Aorta (tissue), 5 donors: ENCODE results near the gene ZSWIM6. TPM values are rescaled to one million over a fixed set of nuclear protein-coding genes. Genes with fewer than 3 reads are reported as not detected.

ENCODE experiments used
- ATAC-seq: fragments of 200-7000 bp; cut with Tn5 transposase; one replicate; pipeline ENCODE4 v1.9.1; 2022; ENCODE audit warnings: moderate library complexity; ENCODE audit not compliant: low FRiP score
- DNase-seq, 2 donors: peaks; one replicate each; pipeline ENCODE4 v3.0.0-alpha.2; 2020
- H3K27ac ChIP-seq, 2 donors: one replicate each; pipeline ENCODE4 v1.5.1; 2013; ENCODE audit warnings: low read length in 2 of 2, mild to moderate bottlenecking in 2 of 2, moderate library complexity in 2 of 2, control low read depth in 1 of 2, inconsistent platforms in 1 of 2, low read depth in 1 of 2
- H3K27me3 ChIP-seq, 2 donors: one replicate each; pipeline ENCODE4 v1.6.1; 2013; ENCODE audit warnings: control low read depth in 1 of 2, low read length in 1 of 2, mild to moderate bottlenecking in 1 of 2, moderate library complexity in 1 of 2; ENCODE audit not compliant: insufficient read depth in 2 of 2, control insufficient read depth in 1 of 2
- H3K36me3 ChIP-seq, 2 donors: one replicate each; pipeline ENCODE4 v1.6.1; 2013; ENCODE audit warnings: control low read depth in 1 of 2, low read length in 1 of 2, mild to moderate bottlenecking in 1 of 2; ENCODE audit not compliant: insufficient read depth in 2 of 2, control insufficient read depth in 1 of 2
- H3K4me1 ChIP-seq, 2 donors: one replicate each; pipeline ENCODE4 v1.6.1; 2013; ENCODE audit warnings: low read length in 2 of 2, control low read depth in 1 of 2, mild to moderate bottlenecking in 1 of 2, moderate library complexity in 1 of 2; ENCODE audit not compliant: insufficient read depth in 2 of 2, control insufficient read depth in 1 of 2
- H3K4me3 ChIP-seq, 2 donors: one replicate each; pipeline ENCODE4 v1.5.1; 2013; ENCODE audit warnings: low read length in 2 of 2, control low read depth in 1 of 2, mild to moderate bottlenecking in 1 of 2
- H3K9me3 ChIP-seq: one replicate; pipeline ENCODE4 v1.6.1; 2013; ENCODE audit warnings: mild to moderate bottlenecking, low read length; ENCODE audit not compliant: control insufficient read depth
- WGBS, 2 donors: extraction: QIAGEN DNeasy Blood & Tissue Kit; methylation state at CpG; one replicate each; pipeline ENCODE4 v1.1.7; 2013; 5-methylcytosine and 5-hydroxymethylcytosine counted together
- intact Hi-C, 2 donors: fragments of 100-400 bp; cut with DNase I; formaldehyde crosslinking; loops; one replicate each; pipeline versions ENCODE4 v1.14.2 to v1.15.0; 2022
- polyA plus RNA-seq, 2 donors: library from polyadenylated mRNA; stranded (reverse); fragments of 200-250 nt; gene quantifications; one replicate each; pipeline ENCODE4 v1.2.3, GENCODE V29; 2013
- total RNA-seq, 2 donors: library from RNA; stranded (reverse); fragmentation: NEBNext Ultra II Directional; extraction: Animal tissue kit (Norgen Biotek cat#: 25700); gene quantifications; one replicate each; pipeline ENCODE4 v1.2.1, GENCODE V29; 2021
- donor health status: healthy with polysubstance abuse.
- donor health status: Bipolar disorder and iron deficiency.
- donor health status: DM: no; HTN: no; CAD: no.
- donor health status: DM: no; HTN: no; CAD: no.
- donor health status: DM: yes; HTN: yes; CAD: no.

Gene ZSWIM6
- total and polyA plus RNA-seq, 4 donors, result 3.4 to 21.8 (median 12.4) TPM

DNA sequence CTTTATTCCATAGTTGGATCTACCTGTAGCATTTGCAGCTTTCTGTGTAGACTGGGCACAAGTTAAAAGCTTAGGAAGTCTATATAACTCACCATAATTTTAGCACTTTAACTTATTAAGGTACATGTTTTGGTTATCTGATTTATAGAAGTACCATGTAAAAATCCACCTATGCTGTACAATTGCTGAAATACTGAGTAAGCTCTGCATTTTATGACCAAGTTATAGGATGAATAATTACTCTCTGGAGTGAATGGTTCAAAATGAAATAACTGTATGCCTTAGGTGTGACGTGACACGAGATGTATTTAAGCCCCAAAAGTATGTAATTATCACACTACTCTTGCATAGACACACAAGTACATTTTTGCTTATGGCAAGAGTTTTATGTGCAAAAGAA lies 22.1 kb downstream of the ZSWIM6 start:
- intact Hi-C loops, result no loop called here
- no peaks in the 10 kb centered on the region for H3K4me1 ChIP-seq

DNA sequence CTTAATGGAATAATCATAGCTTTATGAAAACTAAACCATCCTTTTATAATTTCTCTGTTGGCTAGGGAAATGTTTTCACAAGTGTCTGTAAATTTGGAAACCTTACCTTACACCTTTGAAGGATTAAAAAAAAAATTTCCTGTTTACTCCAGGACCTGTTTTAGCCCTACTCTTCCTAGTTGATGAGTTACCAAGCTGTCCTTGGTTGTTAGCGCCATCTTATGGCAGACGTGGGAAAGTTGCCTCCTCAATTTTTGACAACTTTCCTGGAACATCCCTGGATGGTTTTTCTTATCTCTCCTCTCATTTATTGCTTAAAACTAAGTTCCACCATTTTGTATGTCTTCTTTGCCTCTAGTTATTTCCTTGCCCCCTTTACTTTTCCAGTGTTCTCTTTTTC lies 25.7 kb downstream of the ZSWIM6 start:
- H3K27ac ChIP-seq, result no peak overlapping the region
- ATAC-seq, result no peak
- no peaks in the 10 kb centered on the region for H3K9me3 ChIP-seq
- H3K27me3 ChIP-seq, result no peaks in the 10 kb centered on the region
- DNase-seq, result no peak
- peaks cover 0 to 2% of the 10 kb centered on the region in 2 donors for H3K4me1 ChIP-seq
- no peaks in the 10 kb centered on the region for H3K36me3 ChIP-seq
- no peak overlapping the region for H3K4me3 ChIP-seq
- intact Hi-C loops, result no loop called here
- WGBS, 2 donors, result 37 to 49% methylated on average over 2 of the region's 2 CpGs

More for the DNA sequence above, 22.1 kb downstream of the ZSWIM6 start:
- no peak overlapping the region for H3K4me3 ChIP-seq
- H3K27me3 ChIP-seq, result no peaks in the 10 kb centered on the region
- ATAC-seq (no peak), DNase-seq (no peak)
- 91 to 93% methylated on average over 2 of the region's 2 CpGs for WGBS, 2 donors
- H3K36me3 ChIP-seq, result no peaks in the 10 kb centered on the region
- no peak overlapping the region for H3K27ac ChIP-seq
- H3K9me3 ChIP-seq, result no peaks in the 10 kb centered on the region

- ATAC-seq (no peak), DNase-seq (no peak)
- Histone ChIP-seq H3K4me1 (peaks cover 0 to 5% of the 10 kb centered on the region in 2 donors), H3K36me3 (no peaks in the 10 kb centered on the region), H3K4me3 (no peak overlapping the region), H3K9me3 (no peaks in the 10 kb centered on the region), H3K27me3 (no peaks in the 10 kb centered on the region), H3K27ac (no peak overlapping the region)
- 86 to 88% methylated on average over 2 of the region's 2 CpGs for WGBS, 2 donors
- intact Hi-C loops, result no loop called here
These were observed 30.8 kb downstream of the ZSWIM6 start for GRCh38 chr5:61362796-61363368.

GRCh38 chr5:61363401-61364114 lies 31.5 kb downstream of the ZSWIM6 start:
- Histone ChIP-seq H3K27me3 (no peaks in the 10 kb centered on the region), H3K27ac (no peak overlapping the region), H3K4me3 (no peak overlapping the region), H3K4me1 (peaks cover under 1 to 5% of the 10 kb centered on the region in 2 donors), H3K36me3 (no peaks in the 10 kb centered on the region), H3K9me3 (no peaks in the 10 kb centered on the region)
- DNase-seq (no peak), ATAC-seq (no peak)
- 62 to 66% methylated on average over 3 of the region's 3 CpGs for WGBS, 2 donors
- intact Hi-C loops, result no loop called here

DNA sequence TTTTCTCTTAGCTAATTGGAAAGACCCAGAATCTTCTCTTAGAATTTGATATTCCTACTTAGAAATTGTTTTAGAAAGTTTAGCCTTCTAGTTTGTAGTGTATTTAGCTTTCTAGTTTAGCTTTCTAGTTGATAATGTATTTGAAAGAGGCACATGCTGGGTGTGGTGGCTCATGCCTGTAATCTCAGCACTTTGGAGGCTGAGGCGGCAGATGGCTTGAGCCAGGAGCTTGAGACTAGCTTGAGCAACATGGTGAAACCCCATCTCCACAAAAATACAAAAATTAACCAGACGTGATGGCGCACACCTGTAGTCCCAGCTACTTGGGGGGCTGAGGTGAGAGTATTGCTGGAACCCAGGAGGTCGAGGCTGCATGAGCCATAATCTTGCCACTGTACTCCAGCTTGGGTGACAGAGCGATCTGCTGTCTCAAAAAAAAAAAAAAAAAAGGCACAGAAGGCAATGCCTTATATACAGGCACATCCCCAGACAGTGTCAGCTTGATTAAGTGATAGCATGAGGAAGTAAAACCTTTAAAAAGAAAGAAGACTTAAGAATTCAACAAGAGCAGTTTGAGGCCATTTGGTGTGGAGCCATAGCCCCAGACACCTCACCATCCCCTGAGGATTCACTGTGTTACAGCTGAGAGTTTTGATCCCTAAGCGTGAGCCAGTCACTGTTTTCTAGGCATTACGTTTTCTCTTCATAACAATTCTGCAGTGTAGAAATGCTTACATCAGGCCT lies 34.6 kb downstream of the ZSWIM6 start:
- ATAC-seq, result no peak
- intact Hi-C loops, result no loop called here
- H3K27ac ChIP-seq, result no peak overlapping the region
- H3K9me3 ChIP-seq, result no peaks in the 10 kb centered on the region
- H3K36me3 ChIP-seq, result no peaks in the 10 kb centered on the region
- H3K4me1 ChIP-seq, result peaks cover 2 to 5% of the 10 kb centered on the region in 2 donors
- H3K4me3 ChIP-seq, result no peak overlapping the region
- WGBS, 2 donors, result 93% methylated on average over 7 of the region's 7 CpGs
- H3K27me3 ChIP-seq, result no peaks in the 10 kb centered on the region
- no peak for DNase-seq

DNA sequence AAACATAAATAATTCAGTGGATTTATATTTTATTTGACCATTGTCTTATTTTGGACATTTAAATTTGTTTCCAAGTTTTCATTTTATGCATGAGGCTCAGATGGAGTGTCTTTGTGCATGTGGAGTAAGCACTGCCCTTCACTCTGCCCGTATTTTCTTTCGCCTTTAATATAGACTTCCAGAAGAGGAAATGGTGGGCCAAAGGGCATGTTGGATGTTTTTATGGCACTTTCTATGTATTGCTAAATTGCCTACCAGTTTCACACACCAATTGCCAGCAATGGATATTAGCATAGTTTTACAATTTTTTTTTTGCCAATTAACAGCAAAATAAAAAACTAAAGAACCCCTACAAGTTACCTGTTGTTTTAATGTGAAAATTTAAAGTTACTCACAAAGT lies 38.4 kb downstream of the ZSWIM6 start:
- intact Hi-C loops, result no loop called here
- Histone ChIP-seq H3K27me3 (no peaks in the 10 kb centered on the region), H3K4me1 (peaks cover 0 to 2% of the 10 kb centered on the region in 2 donors), H3K4me3 (no peak overlapping the region), H3K9me3 (no peaks in the 10 kb centered on the region), H3K27ac (no peak overlapping the region), H3K36me3 (no peaks in the 10 kb centered on the region)
- 90 to 92% methylated on average over 2 of the region's 2 CpGs for WGBS, 2 donors
- ATAC-seq, result no peak
- no peak for DNase-seq

DNA sequence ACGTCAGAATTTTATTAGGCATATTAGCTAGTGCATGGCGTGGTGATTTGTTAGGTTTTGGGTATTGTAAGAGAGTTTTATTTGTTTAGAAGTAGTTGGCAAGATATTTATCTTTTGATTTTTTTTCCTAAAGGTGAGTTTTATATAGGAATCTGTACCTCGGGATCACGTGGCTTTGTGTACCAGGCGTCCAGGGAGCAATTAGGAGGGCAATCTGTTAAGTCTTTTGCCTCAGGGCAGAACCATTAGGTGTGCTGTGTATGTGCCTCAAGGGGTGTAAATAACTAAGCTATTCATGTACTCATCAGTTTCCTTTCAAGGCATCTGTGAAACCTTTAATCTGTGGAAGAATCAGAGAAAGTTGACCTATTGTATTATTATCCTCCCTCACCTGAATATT lies 39.4 kb downstream of the ZSWIM6 start:
- Histone ChIP-seq H3K4me3 (no peak overlapping the region), H3K9me3 (no peaks in the 10 kb centered on the region), H3K27ac (no peak overlapping the region), H3K27me3 (no peaks in the 10 kb centered on the region), H3K4me1 (peaks cover 0 to 2% of the 10 kb centered on the region in 2 donors), H3K36me3 (no peaks in the 10 kb centered on the region)
- WGBS, 2 donors, result 79 to 83% methylated on average over 5 of the region's 5 CpGs
- no peak for ATAC-seq
- intact Hi-C loops, result no loop called here
- no peak for DNase-seq

DNA sequence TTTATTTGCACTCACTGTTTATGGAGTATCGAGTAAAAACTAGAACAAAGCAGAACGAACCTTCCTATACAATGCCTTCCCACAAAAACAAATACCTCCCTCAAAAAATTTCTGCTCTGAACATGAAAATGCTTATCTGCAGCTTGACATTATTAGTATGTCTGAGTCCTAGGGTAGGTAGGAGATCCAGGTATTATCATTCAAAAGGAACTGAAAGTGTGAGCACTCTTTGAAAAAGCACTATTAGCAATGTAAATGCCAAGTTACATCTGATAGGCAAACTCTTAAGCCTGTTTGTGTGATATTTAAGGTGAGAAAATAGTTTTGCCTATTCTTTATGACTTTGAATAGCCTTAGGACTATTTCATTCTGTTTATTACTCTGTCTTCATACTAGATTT lies 47.6 kb downstream of the ZSWIM6 start:
- H3K27me3 ChIP-seq, result no peaks in the 10 kb centered on the region

More for the DNA sequence above, 47.6 kb downstream of the ZSWIM6 start:
- no peak for ATAC-seq
- intact Hi-C loops, result no loop called here
- DNase-seq, result no peak
- Histone ChIP-seq H3K4me3 (no peak overlapping the region), H3K36me3 (no peaks in the 10 kb centered on the region), H3K9me3 (no peaks in the 10 kb centered on the region), H3K4me1 (no peaks in the 10 kb centered on the region), H3K27ac (no peak overlapping the region)
- 91 to 94% methylated on average over 2 of the region's 2 CpGs for WGBS, 2 donors
